Calu3 (cell line): ENCODE measurements around the gene ARL15. TPM values are rescaled to one million over a fixed set of nuclear protein-coding genes. Genes with fewer than 3 reads are reported as not detected.
"Not testable (repeated sequence)": the region's sequence is repeated elsewhere in the genome, so short reads cannot be mapped to it uniquely, and the experiment has no call there.

Source experiments
- BruUV-seq: library from RNA; stranded (reverse); fragments of 400-500 nt; replicated peaks from 2 replicates; lab custom pipeline; 2021; lab: Mats Ljungman, UMichigan
- CTCF ChIA-PET: fragments of 300-600 bp; sonication (Branson Sonifier 250); formaldehyde crosslinking; loops from one replicate; lab custom pipeline; 2022; ENCODE audit warnings: antibody characterized with exemption; lab: Charles Lee
- DNase-seq: peaks from one replicate; pipeline ENCODE4 v3.0.0; 2022
- H3K27ac Mint-ChIP-seq: one replicate; pipeline ENCODE4 v1.8.0; 2022; ENCODE audit warnings: mixed read lengths; ENCODE audit not compliant: unreplicated experiment
- H3K27me3 Mint-ChIP-seq: one replicate; pipeline ENCODE4 v1.8.0; 2022; ENCODE audit warnings: mixed read lengths; ENCODE audit not compliant: unreplicated experiment
- H3K36me3 Mint-ChIP-seq: one replicate; pipeline ENCODE4 v1.8.0; 2022; ENCODE audit warnings: mild to moderate bottlenecking, moderate library complexity, mixed read lengths; ENCODE audit not compliant: insufficient read depth, unreplicated experiment
- H3K4me1 Mint-ChIP-seq: one replicate; pipeline ENCODE4 v1.8.0; 2022; ENCODE audit warnings: mild to moderate bottlenecking, low read depth, mixed read lengths; ENCODE audit not compliant: unreplicated experiment
- H3K4me3 Mint-ChIP-seq: one replicate; pipeline ENCODE4 v1.8.0; 2022; ENCODE audit warnings: mild to moderate bottlenecking, low read depth, moderate library complexity, mixed read lengths; ENCODE audit not compliant: unreplicated experiment
- H3K9me3 Mint-ChIP-seq: one replicate; pipeline ENCODE4 v1.8.0; 2022; ENCODE audit warnings: low read depth, mixed read lengths; ENCODE audit not compliant: unreplicated experiment
- CTCF ChIP-seq: fragments of 200-600 bp; IDR thresholded peaks from one replicate; pipeline ENCODE4 v1.8.0; 2022; ENCODE audit warnings: antibody characterized with exemption; ENCODE audit not compliant: unreplicated experiment
- intact Hi-C: fragments of 100-400 bp; cut with micrococcal nuclease; formaldehyde crosslinking; loops from one replicate; pipeline ENCODE4 v1.10.0; 2022; ENCODE audit not compliant: unreplicated experiment
- total RNA-seq: library from RNA; stranded (reverse); gene quantifications from 2 replicates; pipeline ENCODE4 v1.2.3, GENCODE V29; 2022

Gene ARL15
- total RNA-seq, 1 experiment from 2014 or later: 15.1 TPM

- no peaks in the 10 kb centered on the region for H3K9me3 Mint-ChIP-seq
- peak overlapping the region; percentile 21 for H3K4me3 Mint-ChIP-seq
- CTCF ChIA-PET: interaction anchor here (0.6 kb wide), 1 partner anchor 1431 kb away, joined by 3 read pairs; no protein-coding TSS in a partner anchor
- TF ChIP-seq CTCF: no peak
- peak overlapping the region; percentile 60 for H3K27ac Mint-ChIP-seq
- no peaks in the 10 kb centered on the region for H3K27me3 Mint-ChIP-seq
- H3K36me3 Mint-ChIP-seq: no peaks in the 10 kb centered on the region
- no TSS peak for BruUV-seq
- peak; percentile 36 for DNase-seq
- intact Hi-C loops: no loop called here
- peaks cover 32% of the 10 kb centered on the region for H3K4me1 Mint-ChIP-seq
Observed at GRCh38 chr5:54045077-54045792, 265.1 kb downstream of the ARL15 start.

- DNase-seq, H3K4me3 Mint-ChIP-seq, H3K36me3 Mint-ChIP-seq, H3K27ac Mint-ChIP-seq, H3K9me3 Mint-ChIP-seq, BruUV-seq, H3K27me3 Mint-ChIP-seq, intact Hi-C loops: not testable (repeated sequence)
- H3K4me1 Mint-ChIP-seq: peaks cover 36% of the 10 kb centered on the region
- CTCF ChIA-PET: interaction anchor here (0.7 kb wide), 1 partner anchor 452 kb away, joined by 5 read pairs; no protein-coding TSS in a partner anchor
Observed at GRCh38 chr5:54044276-54044675, 266.1 kb downstream of the ARL15 start.

- CTCF ChIA-PET: no interaction called here
- no peak overlapping the region for H3K4me3 Mint-ChIP-seq
- no peaks in the 10 kb centered on the region for H3K27me3 Mint-ChIP-seq
- H3K27ac Mint-ChIP-seq: no peak overlapping the region
- BruUV-seq: no TSS peak
- TF ChIP-seq CTCF: no peak
- DNase-seq: no peak
- H3K36me3 Mint-ChIP-seq: no peaks in the 10 kb centered on the region
- intact Hi-C loops: no loop called here
- no peaks in the 10 kb centered on the region for H3K9me3 Mint-ChIP-seq
- peaks cover 27% of the 10 kb centered on the region for H3K4me1 Mint-ChIP-seq
Observed at GRCh38 chr5:54040804-54041203, 269.6 kb downstream of the ARL15 start.

- H3K36me3 Mint-ChIP-seq: no peaks in the 10 kb centered on the region
- H3K4me1 Mint-ChIP-seq: peaks cover 19% of the 10 kb centered on the region
- TF ChIP-seq CTCF: no peak
- intact Hi-C loops: no loop called here
- H3K4me3 Mint-ChIP-seq: no peak overlapping the region
- H3K27me3 Mint-ChIP-seq: no peaks in the 10 kb centered on the region
- no peak overlapping the region for H3K27ac Mint-ChIP-seq
- no peaks in the 10 kb centered on the region for H3K9me3 Mint-ChIP-seq
- CTCF ChIA-PET: no interaction called here
- no TSS peak for BruUV-seq
- no peak for DNase-seq
Observed at GRCh38 chr5:54040018-54040417, 270.4 kb downstream of the ARL15 start.

- Mint-ChIP-seq H3K27ac (no peak overlapping the region), H3K9me3 (no peaks in the 10 kb centered on the region), H3K4me1 (peaks cover 14% of the 10 kb centered on the region), H3K4me3 (no peak overlapping the region), H3K27me3 (no peaks in the 10 kb centered on the region), H3K36me3 (no peaks in the 10 kb centered on the region)
- CTCF ChIA-PET: no interaction called here
- no peak for DNase-seq
- TF ChIP-seq CTCF: no peak
- BruUV-seq: no TSS peak
- intact Hi-C loops: no loop called here
Observed at GRCh38 chr5:54037205-54037604, 273.2 kb downstream of the ARL15 start.
